Measurements from ENCODE around the gene NUTM2B. TPM values are rescaled to one million over a fixed set of nuclear protein-coding genes. Genes with fewer than 3 reads are reported as not detected.

Gene NUTM2B
- total RNA-seq, 1 donor from 2014 or later: 0.54 TPM

Other genes with a start within 250 kb of the NUTM2B start
- 0.34 and 0.59 TPM in 2 replicates for gene EIF5AL1, start 190.7 kb upstream of the NUTM2B start, total RNA-seq
- not detected in 2 replicates for gene SFTPA2, start 142.8 kb upstream of the NUTM2B start, total RNA-seq
- gene SFTPA1, start 92.3 kb upstream of the NUTM2B start, total RNA-seq: not detected in 2 replicates
- 0.29 TPM in 1 of 2 replicates, not detected in the other for gene NUTM2E, start 123.5 kb downstream of the NUTM2B start, total RNA-seq
- gene SFTPD, start 245.9 kb downstream of the NUTM2B start, total RNA-seq: not detected in 2 replicates